Ovary (tissue), 9 donors: ENCODE data around the gene TTC28. TPM values are rescaled to one million over a fixed set of nuclear protein-coding genes. Genes with fewer than 3 reads are reported as not detected.
A peak's percentile ranks its signal among the peaks of the same experiment; 100 is the strongest.

ENCODE experiments used
- DNase-seq, 5 donors: peaks; one replicate each; pipeline ENCODE4 v3.0.0-alpha.2; 2019 to 2020
- H3K27ac ChIP-seq, 2 donors: fragments of 200-600 bp; one replicate each; pipeline versions ENCODE4 v1.5.1 to v1.8.0; 2019 to 2022
- H3K27me3 ChIP-seq: fragments of 200-600 bp; one replicate; pipeline ENCODE4 v1.8.0; 2022
- H3K36me3 ChIP-seq: fragments of 200-600 bp; sonication (generic); one replicate; pipeline ENCODE4 v1.5.1; 2019
- H3K4me1 ChIP-seq: one replicate; pipeline ENCODE4 v1.8.1; 2013; ENCODE audit warnings: mild to moderate bottlenecking, moderate library complexity; ENCODE audit not compliant: insufficient read depth
- H3K4me3 ChIP-seq: fragments of 200-600 bp; sonication (generic); one replicate; pipeline ENCODE4 v1.5.1; 2017
- H3K9me3 ChIP-seq, 2 donors: fragments of 200-600 bp in 1 of 2; sonication (generic) in 1 of 2; one replicate each; pipeline versions ENCODE4 v1.5.1 to v1.8.1; 2013 to 2019; ENCODE audit warnings: mild to moderate bottlenecking in 1 of 2, moderate library complexity in 1 of 2
- CTCF ChIP-seq, 3 donors: fragments of 450-650 bp in 2 of 3; fragments of 200-600 bp in 1 of 3; IDR thresholded peaks; one replicate each; pipeline versions ENCODE4 v1.5.1 to v1.8.0; 2016 to 2022; ENCODE audit warnings: antibody characterized with exemption in 3 of 3, mild to moderate bottlenecking in 1 of 3
- EP300 ChIP-seq: sonication (generic); formaldehyde crosslinking; IDR thresholded peaks from one replicate; pipeline ENCODE4 v1.6.1; 2017; ENCODE audit warnings: antibody characterized with exemption
- POLR2A ChIP-seq: fragments of 450-650 bp; IDR thresholded peaks from one replicate; pipeline ENCODE4 v1.6.1; 2017; ENCODE audit warnings: antibody characterized with exemption, mild to moderate bottlenecking, moderate library complexity
- WGBS, 3 donors: extraction: QIAGEN DNeasy Blood & Tissue Kit in 1 of 3; methylation state at CpG; one replicate each; pipeline versions ENCODE4 v1.1.5 to v1.1.7; 2013 to 2017; 5-methylcytosine and 5-hydroxymethylcytosine counted together
- intact Hi-C, 4 donors: fragments of 100-400 bp; cut with DNase I; formaldehyde crosslinking; loops; one replicate each; pipeline versions ENCODE4 v1.11.0 to v1.15.1; 2022 to 2023
- polyA plus RNA-seq, 2 donors: library from polyadenylated mRNA; stranded (reverse); fragments of 200-250 nt in 1 of 2; fragments of 350-450 nt in 1 of 2; fragmentation: Illumina TruSeq in 1 of 2; extraction: RNeasy Lipid Tissue Mini Kit (QIAGEN cat#74804) in 1 of 2; gene quantifications; one replicate each; pipeline ENCODE4 v1.2.3, GENCODE V29; 2013 to 2014
- total RNA-seq, 7 donors: library from RNA; depleted of rRNA in 2 of 7; stranded (reverse); fragments of >200 nt in 2 of 7; fragmentation: NEBNext Ultra II Directional in 3 of 7; extraction: Animal tissue kit (Norgen Biotek cat#: 25700) in 3 of 7; gene quantifications; one replicate each; pipeline versions ENCODE4 v1.1.0 to v1.2.4, GENCODE V29; 2016 to 2023
- donor health status: DM: no; HTN: no; CAD: no; lungs with moderate emphysema.
- donor health status: DM: no; HTN: no; CAD: no.
- donor health status: Bipolar disorder and iron deficiency.
- donor health status: DM: yes; HTN: yes; CAD: no.
- donor health status: DM: no; HTN: no; CAD: no.
- donor health status: DM: yes; HTN: yes; CAD: no.

Gene TTC28
- total and polyA plus RNA-seq, 9 donors: 16.7 to 127 (median 72.9) TPM

- H3K4me3 ChIP-seq: no peak overlapping the region
- H3K36me3 ChIP-seq: no peaks in the 10 kb centered on the region
- DNase-seq: no peak
- H3K4me1 ChIP-seq: peaks cover 2% of the 10 kb centered on the region
- H3K27me3 ChIP-seq: no peaks in the 10 kb centered on the region
- H3K27ac ChIP-seq: no peak overlapping the region
- no peak for TF ChIP-seq POLR2A
- TF ChIP-seq CTCF (IDR thresholded peaks at IDR 0.05): no peak
- no peak for TF ChIP-seq EP300
- intact Hi-C loops: no loop called here
- H3K9me3 ChIP-seq: no peaks in the 10 kb centered on the region
- WGBS, 3 donors: 94 to 100% (median 94%) methylated on average over 1 of the region's 1 CpG
Measured at GRCh38 chr22:27971926-27972325, 707.7 kb downstream of the TTC28 start.

GRCh38 chr22:27970596-27971220 lies 708.9 kb downstream of the TTC28 start:
- Histone ChIP-seq H3K27ac (no peak overlapping the region), H3K27me3 (no peaks in the 10 kb centered on the region), H3K9me3 (no peaks in the 10 kb centered on the region), H3K4me3 (no peak overlapping the region), H3K36me3 (no peaks in the 10 kb centered on the region), H3K4me1 (no peaks in the 10 kb centered on the region)
- no peak for TF ChIP-seq EP300
- TF ChIP-seq CTCF (IDR thresholded peaks at IDR 0.05): no peak
- TF ChIP-seq POLR2A: no peak
- intact Hi-C loops: no loop called here
- 83 to 89% (median 86%) methylated on average over 1 of the region's 1 CpG for WGBS, 3 donors
- DNase-seq: no peak

- no peak overlapping the region for H3K4me3 ChIP-seq
- H3K27ac ChIP-seq: no peak overlapping the region
- WGBS, 3 donors: 90 to 93% (median 90%) methylated on average over 15 of the region's 15 CpGs
- H3K27me3 ChIP-seq: no peaks in the 10 kb centered on the region
- no peaks in the 10 kb centered on the region for H3K36me3 ChIP-seq
- intact Hi-C loops: no loop called here
- no peaks in the 10 kb centered on the region for H3K9me3 ChIP-seq
- DNase-seq: no peak
- H3K4me1 ChIP-seq: peaks cover 5% of the 10 kb centered on the region
- TF ChIP-seq EP300: no peak
- TF ChIP-seq POLR2A: no peak
- TF ChIP-seq CTCF (IDR thresholded peaks at IDR 0.05): no peak
Measured at GRCh38 chr22:27966168-27967064, 713.2 kb downstream of the TTC28 start.

GRCh38 chr22:27962268-27963044 lies 717.2 kb downstream of the TTC28 start:
- 47 to 57% (median 49%) methylated on average over 9 of the region's 9 CpGs for WGBS, 3 donors
- no peak for DNase-seq
- no peaks in the 10 kb centered on the region for H3K27me3 ChIP-seq
- peaks cover 7% of the 10 kb centered on the region for H3K4me1 ChIP-seq
- H3K27ac ChIP-seq: peak overlapping the region in 1 of 2 donors; percentile 26
- intact Hi-C loops: no loop called here
- H3K4me3 ChIP-seq: no peak overlapping the region
- no peaks in the 10 kb centered on the region for H3K9me3 ChIP-seq
- TF ChIP-seq EP300 (no peak), CTCF (IDR thresholded peaks at IDR 0.05) (no peak), POLR2A (no peak)
- H3K36me3 ChIP-seq: no peaks in the 10 kb centered on the region
